Effector memory CD4-positive, alpha-beta T cell (primary cell): ENCODE results near the gene PCDHB12.
A peak's percentile ranks its signal among the peaks of the same experiment; 100 is the strongest.
"Not testable (repeated sequence)": the region's sequence is repeated elsewhere in the genome, so short reads cannot be mapped to it uniquely, and the experiment has no call there.

Source experiments
- DNase-seq, 3 donors: peaks; one replicate each; pipeline ENCODE4 v3.0.0-alpha.2; 2020
- H3K27ac ChIP-seq: 2 replicates; pipeline ENCODE4 v1.7.0; 2013; ENCODE audit warnings: mild to moderate bottlenecking, low read length, moderate library complexity; ENCODE audit not compliant: insufficient read depth, poor library complexity, severe bottlenecking
- H3K27me3 ChIP-seq: replicated peaks from 2 replicates; pipeline ENCODE4 v1.7.0; 2013; ENCODE audit warnings: mild to moderate bottlenecking, low read length; ENCODE audit not compliant: insufficient read depth, control insufficient read depth, poor library complexity, severe bottlenecking
- H3K36me3 ChIP-seq: 2 replicates; pipeline ENCODE4 v1.7.0; 2013; ENCODE audit warnings: mild to moderate bottlenecking, low read length, moderate library complexity; ENCODE audit not compliant: control insufficient read depth, insufficient read depth
- H3K4me1 ChIP-seq: 2 replicates; pipeline ENCODE4 v1.7.0; 2013; ENCODE audit warnings: low read length, mild to moderate bottlenecking; ENCODE audit not compliant: control insufficient read depth, insufficient read depth, poor library complexity, severe bottlenecking
- H3K4me3 ChIP-seq: 2 replicates; pipeline ENCODE4 v1.7.0; 2013; ENCODE audit warnings: low read length, low read depth, mild to moderate bottlenecking; ENCODE audit not compliant: insufficient read depth, poor library complexity, severe bottlenecking
- H3K9me3 ChIP-seq: 2 replicates; pipeline ENCODE4 v1.7.0; 2013; ENCODE audit warnings: mild to moderate bottlenecking, low read length, moderate library complexity; ENCODE audit not compliant: control insufficient read depth

PCDHB12 gene

DNA sequence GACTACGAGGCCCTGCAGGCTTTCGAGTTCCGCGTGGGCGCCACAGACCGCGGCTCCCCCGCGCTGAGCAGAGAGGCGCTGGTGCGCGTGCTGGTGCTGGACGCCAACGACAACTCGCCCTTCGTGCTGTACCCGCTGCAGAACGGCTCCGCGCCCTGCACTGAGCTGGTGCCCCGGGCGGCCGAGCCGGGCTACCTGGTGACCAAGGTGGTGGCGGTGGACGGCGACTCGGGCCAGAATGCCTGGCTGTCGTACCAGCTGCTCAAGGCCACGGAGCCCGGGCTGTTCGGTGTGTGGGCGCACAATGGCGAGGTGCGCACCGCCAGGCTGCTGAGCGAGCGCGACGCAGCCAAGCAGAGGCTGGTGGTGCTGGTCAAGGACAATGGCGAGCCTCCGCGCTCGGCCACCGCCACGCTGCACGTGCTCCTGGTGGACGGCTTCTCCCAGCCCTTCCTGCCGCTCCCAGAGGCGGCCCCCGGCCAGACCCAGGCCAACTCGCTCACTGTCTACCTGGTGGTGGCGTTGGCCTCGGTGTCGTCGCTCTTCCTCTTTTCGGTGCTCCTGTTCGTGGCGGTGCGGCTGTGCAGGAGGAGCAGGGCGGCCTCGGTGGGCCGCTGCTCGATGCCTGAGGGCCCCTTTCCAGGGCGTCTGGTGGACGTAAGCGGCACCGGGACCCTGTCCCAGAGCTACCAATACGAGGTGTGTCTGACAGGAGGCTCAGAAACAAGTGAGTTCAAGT lies 24.2 kb upstream of the PCDHB12 start:
- H3K36me3 ChIP-seq, H3K4me1 ChIP-seq, H3K27ac ChIP-seq, H3K27me3 ChIP-seq, H3K9me3 ChIP-seq, H3K4me3 ChIP-seq, DNase-seq: not testable (repeated sequence)

DNA sequence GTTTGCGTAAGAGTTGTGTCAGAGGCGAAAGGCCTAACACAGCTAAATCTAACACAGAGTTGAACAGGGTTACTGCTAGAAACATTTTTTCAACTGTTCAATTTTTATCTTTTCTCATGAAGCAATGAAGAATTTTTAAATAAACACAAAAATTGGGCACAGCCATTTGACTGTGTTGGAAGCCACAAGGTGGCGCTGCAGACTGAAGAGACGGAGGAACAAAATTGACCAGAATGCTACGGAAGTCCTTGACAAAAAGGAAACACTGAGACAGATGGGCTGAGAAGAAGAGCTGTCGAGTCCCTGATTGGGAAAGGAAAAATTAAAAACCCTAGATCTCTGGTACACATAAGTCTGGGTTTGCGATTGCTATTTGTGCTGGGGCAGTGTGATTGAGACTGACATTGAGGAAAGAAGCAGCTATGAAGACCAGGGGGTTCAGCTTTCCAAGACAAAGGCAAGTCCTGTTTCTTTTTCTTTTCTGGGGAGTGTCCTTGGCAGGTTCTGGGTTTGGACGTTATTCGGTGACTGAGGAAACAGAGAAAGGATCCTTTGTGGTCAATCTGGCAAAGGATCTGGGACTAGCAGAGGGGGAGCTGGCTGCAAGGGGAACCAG lies 21.5 kb upstream of the PCDHB12 start, which contains the start of gene PCDHB9:
TSS of gene PCDHB9 (plus strand) at position 265 of the 616 bp plus-strand sequence. CDS start at position 423, 158 bp downstream.
- Histone ChIP-seq H3K36me3 (no peaks in the 10 kb centered on the region), H3K4me3 (no peak within 1 kb of the TSS), H3K27ac (no peak within 1 kb of the TSS), H3K9me3 (no peaks in the 10 kb centered on the region), H3K4me1 (no peaks in the 10 kb centered on the region), H3K27me3 (peaks cover under 1% of the 10 kb centered on the region)
- DNase-seq: peak in 1 of 3 donors; percentile 27

DNA sequence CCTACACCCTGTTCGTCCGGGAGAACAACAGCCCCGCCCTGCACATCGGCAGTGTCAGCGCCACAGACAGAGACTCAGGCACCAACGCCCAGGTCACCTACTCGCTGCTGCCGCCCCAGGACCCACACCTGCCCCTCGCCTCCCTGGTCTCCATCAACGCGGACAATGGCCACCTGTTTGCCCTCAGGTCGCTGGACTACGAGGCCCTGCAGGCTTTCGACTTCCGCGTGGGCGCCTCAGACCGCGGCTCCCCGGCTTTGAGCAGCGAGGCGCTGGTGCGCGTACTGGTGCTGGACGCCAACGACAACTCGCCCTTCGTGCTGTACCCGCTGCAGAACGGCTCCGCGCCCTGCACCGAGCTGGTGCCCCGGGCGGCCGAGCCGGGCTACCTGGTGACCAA lies 19.8 kb upstream of the PCDHB12 start:
- not testable (repeated sequence) for DNase-seq, H3K36me3 ChIP-seq, H3K4me3 ChIP-seq, H3K27me3 ChIP-seq, H3K27ac ChIP-seq, H3K9me3 ChIP-seq, H3K4me1 ChIP-seq

DNA sequence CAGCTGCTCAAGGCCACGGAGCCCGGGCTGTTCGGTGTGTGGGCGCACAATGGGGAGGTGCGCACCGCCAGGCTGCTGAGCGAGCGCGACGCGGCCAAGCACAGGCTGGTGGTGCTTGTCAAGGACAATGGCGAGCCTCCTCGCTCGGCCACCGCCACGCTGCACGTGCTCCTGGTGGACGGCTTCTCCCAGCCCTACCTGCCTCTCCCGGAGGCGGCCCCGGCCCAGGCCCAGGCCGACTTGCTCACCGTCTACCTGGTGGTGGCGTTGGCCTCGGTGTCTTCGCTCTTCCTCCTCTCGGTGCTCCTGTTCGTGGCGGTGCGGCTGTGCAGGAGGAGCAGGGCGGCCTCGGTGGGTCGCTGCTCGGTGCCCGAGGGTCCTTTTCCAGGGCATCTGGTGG lies 19.4 kb upstream of the PCDHB12 start:
- H3K27me3 ChIP-seq, DNase-seq, H3K27ac ChIP-seq, H3K4me1 ChIP-seq, H3K4me3 ChIP-seq, H3K9me3 ChIP-seq, H3K36me3 ChIP-seq: not testable (repeated sequence)

DNA sequence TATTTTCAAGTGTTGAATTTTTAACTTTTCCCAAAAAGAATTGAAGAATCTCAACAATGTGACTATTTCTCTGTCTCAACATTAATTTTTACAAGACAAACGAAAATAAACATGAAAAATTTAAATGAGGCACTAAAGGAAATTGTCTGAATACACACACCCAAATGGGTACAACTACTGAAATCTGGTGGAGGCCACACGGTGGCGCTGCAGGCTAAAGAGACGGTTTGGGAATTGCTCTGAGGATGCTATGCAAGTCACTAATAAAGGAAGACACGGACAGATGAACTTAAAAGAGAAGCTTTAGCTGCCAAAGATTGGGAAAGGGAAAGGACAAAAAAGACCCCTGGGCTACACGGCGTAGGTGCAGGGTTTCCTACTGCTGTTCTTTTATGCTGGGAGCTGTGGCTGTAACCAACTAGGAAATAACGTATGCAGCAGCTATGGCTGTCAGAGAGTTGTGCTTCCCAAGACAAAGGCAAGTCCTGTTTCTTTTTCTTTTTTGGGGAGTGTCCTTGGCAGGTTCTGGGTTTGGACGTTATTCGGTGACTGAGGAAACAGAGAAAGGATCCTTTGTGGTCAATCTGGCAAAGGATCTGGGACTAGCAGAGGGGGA lies 16.3 kb upstream of the PCDHB12 start, which contains the start of gene PCDHB10:
TSS of gene PCDHB10 (plus strand) at position 244 of the 616 bp plus-strand sequence. CDS start at position 444, 200 bp downstream.
- peak in 1 of 3 donors; percentile 8 for DNase-seq
- H3K4me3 ChIP-seq: no peak within 1 kb of the TSS
- H3K36me3 ChIP-seq: no peaks in the 10 kb centered on the region
- H3K27me3 ChIP-seq: peaks cover 4% of the 10 kb centered on the region
- no peak within 1 kb of the TSS for H3K27ac ChIP-seq
- H3K4me1 ChIP-seq: no peaks in the 10 kb centered on the region
- no peaks in the 10 kb centered on the region for H3K9me3 ChIP-seq

DNA sequence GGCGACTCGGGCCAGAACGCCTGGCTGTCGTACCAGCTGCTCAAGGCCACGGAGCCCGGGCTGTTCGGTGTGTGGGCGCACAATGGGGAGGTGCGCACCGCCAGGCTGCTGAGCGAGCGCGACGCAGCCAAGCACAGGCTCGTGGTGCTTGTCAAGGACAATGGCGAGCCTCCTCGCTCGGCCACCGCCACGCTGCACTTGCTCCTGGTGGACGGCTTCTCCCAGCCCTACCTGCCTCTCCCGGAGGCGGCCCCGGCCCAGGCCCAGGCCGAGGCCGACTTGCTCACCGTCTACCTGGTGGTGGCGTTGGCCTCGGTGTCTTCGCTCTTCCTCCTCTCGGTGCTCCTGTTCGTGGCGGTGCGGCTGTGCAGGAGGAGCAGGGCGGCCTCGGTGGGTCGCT lies 14.2 kb upstream of the PCDHB12 start:
- H3K36me3 ChIP-seq, H3K27me3 ChIP-seq, DNase-seq: not testable (repeated sequence)

DNA sequence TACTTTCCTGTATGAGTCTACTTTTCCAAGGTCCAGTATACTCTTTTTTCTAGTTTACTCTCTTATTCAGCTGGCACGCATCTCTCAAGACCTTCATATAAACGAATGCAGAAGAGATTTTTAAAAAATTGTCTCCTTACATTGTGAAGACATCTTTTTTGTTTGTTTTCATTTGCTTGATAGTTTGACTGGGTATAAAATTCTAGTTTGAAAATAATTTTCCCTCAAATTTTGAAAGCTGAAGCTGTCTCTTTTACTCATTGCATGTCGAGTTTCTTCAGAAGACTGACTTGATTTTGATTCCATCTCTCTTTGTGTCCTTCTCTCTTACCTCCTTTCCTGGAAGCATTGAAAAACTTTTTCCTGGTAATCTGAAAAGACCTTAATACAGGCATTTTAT lies 12.2 kb upstream of the PCDHB12 start:
- Histone ChIP-seq H3K27ac (no peak overlapping the region), H3K27me3 (peaks cover 4% of the 10 kb centered on the region), H3K4me3 (no peak overlapping the region), H3K4me1 (no peaks in the 10 kb centered on the region), H3K9me3 (no peaks in the 10 kb centered on the region), H3K36me3 (no peaks in the 10 kb centered on the region)
- no peak for DNase-seq

More for the DNA sequence above, 14.2 kb upstream of the PCDHB12 start:
- H3K27ac ChIP-seq, H3K4me1 ChIP-seq, H3K4me3 ChIP-seq, H3K9me3 ChIP-seq: not testable (repeated sequence)

DNA sequence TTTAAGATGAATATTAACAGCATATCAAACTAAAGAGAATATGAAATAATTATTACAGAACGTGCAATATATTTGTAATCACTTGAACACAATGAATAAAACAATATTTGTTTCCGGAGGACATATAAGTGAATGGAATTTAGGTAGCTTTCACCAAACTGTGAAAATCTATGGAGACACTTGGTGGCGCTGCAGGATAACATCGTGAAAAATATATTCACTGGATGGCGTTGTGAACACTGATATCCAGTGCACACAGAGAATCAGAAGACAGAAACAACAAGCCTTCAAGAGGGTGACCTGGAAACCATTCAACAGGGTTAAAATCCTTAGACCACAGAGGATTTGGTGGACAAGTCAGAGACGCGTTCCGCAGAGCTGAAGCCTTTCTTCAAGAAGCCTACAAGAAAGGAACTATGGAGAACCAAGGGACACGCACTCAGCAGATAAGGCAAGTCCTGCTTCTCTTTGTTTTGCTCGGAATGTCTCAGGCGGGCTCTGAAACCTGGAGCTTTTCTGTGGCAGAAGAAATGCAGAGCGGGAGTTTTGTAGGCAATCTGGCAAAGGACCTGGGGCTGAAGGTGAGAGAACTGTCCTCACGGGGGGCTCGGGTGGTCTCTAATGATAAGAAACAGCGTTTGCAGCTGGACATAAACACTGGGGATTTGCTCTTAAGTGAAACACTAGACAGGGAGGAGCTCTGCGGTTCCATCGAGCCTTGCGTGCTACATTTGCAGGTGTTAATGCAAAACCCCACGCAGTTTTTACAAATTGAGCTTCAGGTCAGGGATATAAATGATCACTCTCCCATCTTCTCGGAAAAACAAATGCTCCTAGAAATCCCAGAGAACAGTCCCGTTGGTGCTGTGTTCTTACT lies 8.9 kb upstream of the PCDHB12 start, which contains the start of gene PCDHB11:
TSS of gene PCDHB11 (plus strand) at position 269 of the 877 bp plus-strand sequence. CDS start at position 417, 148 bp downstream.
- Histone ChIP-seq H3K9me3 (no peaks in the 10 kb centered on the region), H3K27me3 (no peaks in the 10 kb centered on the region), H3K27ac (no peak within 1 kb of the TSS), H3K4me3 (no peak within 1 kb of the TSS), H3K4me1 (no peaks in the 10 kb centered on the region), H3K36me3 (no peaks in the 10 kb centered on the region)
- DNase-seq: no peak

DNA sequence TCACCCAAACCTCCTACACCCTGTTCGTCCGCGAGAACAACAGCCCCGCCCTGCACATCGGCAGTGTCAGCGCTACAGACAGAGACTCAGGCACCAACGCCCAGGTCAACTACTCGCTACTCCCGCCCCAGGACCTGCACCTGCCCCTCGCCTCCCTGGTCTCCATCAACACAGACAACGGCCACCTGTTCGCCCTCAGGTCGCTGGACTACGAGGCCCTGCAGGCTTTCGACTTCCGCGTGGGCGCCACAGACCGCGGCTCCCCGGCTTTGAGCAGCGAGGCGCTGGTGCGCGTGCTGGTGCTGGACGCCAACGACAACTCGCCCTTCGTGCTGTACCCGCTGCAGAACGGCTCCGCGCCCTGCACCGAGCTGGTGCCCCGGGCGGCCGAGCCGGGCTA lies 7.4 kb upstream of the PCDHB12 start:
- H3K36me3 ChIP-seq, H3K27me3 ChIP-seq, H3K27ac ChIP-seq, H3K4me3 ChIP-seq, H3K9me3 ChIP-seq, DNase-seq, H3K4me1 ChIP-seq: not testable (repeated sequence)
